B cell (primary cell): ENCODE data around the gene PTPRM. TPM values are rescaled to one million over a fixed set of nuclear protein-coding genes. Genes with fewer than 3 reads are reported as not detected.

ENCODE experiments used
- ATAC-seq: fragments of 200-7000 bp; cut with Tn5 transposase; one replicate; pipeline ENCODE4 v1.10.0; 2021; ENCODE audit warnings: low read depth, mild to moderate bottlenecking, moderate number of reproducible peaks, moderate library complexity
- CTCF ChIA-PET: fragments of 350-600 bp; sonication (Branson Sonifier 250); formaldehyde crosslinking; loops from one replicate; lab custom pipeline; 2021; ENCODE audit warnings: antibody characterized with exemption, inconsistent platforms; lab: Charles Lee
- POLR2A ChIA-PET: fragments of 350-600 bp; sonication (Branson Sonifier 250); formaldehyde crosslinking; loops from one replicate; lab custom pipeline; 2021; ENCODE audit warnings: antibody characterized with exemption; lab: Charles Lee
- DNase-seq: peaks from one replicate; pipeline ENCODE4 v3.0.0; 2013
- H2AFZ ChIP-seq: 2 replicates; pipeline ENCODE4 v1.6.1; 2012; ENCODE audit warnings: mild to moderate bottlenecking, low read depth, low read length; ENCODE audit not compliant: insufficient read depth, poor library complexity, severe bottlenecking
- H3K27ac ChIP-seq, 2 donors: 1 replicate in 1 of 2; 2 replicates in 1 of 2; pipeline ENCODE4 v1.5.1; 2012 to 2013; ENCODE audit warnings: low read length in 2 of 2, mild to moderate bottlenecking in 2 of 2, moderate library complexity in 1 of 2
- H3K27me3 ChIP-seq, 4 experiments: fragments of 200-600 bp in 1 of 4; sonication (generic) in 1 of 4; replicated peaks in 1 of 4; 1 replicate in 2 of 4; 2 replicates in 2 of 4; pipeline versions ENCODE4 v1.6.1 to v1.7.0; 2013 to 2016; ENCODE audit warnings: low read length in 3 of 4, mild to moderate bottlenecking in 2 of 4, mixed read lengths in 1 of 4, moderate library complexity in 1 of 4; ENCODE audit not compliant: insufficient read depth in 4 of 4, control insufficient read depth in 3 of 4; ENCODE audit errors: control extremely low read depth in 1 of 4
- H3K36me3 ChIP-seq, 2 experiments: replicated peaks in 1 of 2; 1 replicate in 1 of 2; 2 replicates in 1 of 2; pipeline versions ENCODE4 v1.6.1 to v1.7.1; 2013; ENCODE audit warnings: low read length in 1 of 2; ENCODE audit not compliant: insufficient read depth in 2 of 2, control insufficient read depth in 1 of 2; ENCODE audit errors: control extremely low read depth in 1 of 2, extremely low read depth in 1 of 2
- H3K4me1 ChIP-seq, 2 donors: fragments of 200-600 bp in 1 of 2; sonication (generic) in 1 of 2; 1 replicate in 1 of 2; 2 replicates in 1 of 2; pipeline versions ENCODE4 v1.5.1 to v1.6.1; 2013 to 2017; ENCODE audit warnings: low read length in 2 of 2; ENCODE audit not compliant: control insufficient read depth in 2 of 2, insufficient read depth in 2 of 2
- H3K4me2 ChIP-seq: replicated peaks from 2 replicates; pipeline ENCODE3; 2012; ENCODE audit warnings: mild to moderate bottlenecking, low read depth, low read length; ENCODE audit not compliant: poor library complexity, severe bottlenecking
- H3K4me3 ChIP-seq, 5 experiments: fragments of 200-600 bp in 1 of 5; sonication (generic) in 1 of 5; 1 replicate in 3 of 5; 2 replicates in 2 of 5; pipeline versions ENCODE4 v1.5.1 to v1.7.0; 2011 to 2016; ENCODE audit warnings: low read length in 4 of 5, mild to moderate bottlenecking in 4 of 5, low read depth in 2 of 5, control low read depth in 1 of 5, moderate library complexity in 1 of 5; ENCODE audit not compliant: insufficient read depth in 1 of 5; ENCODE audit errors: control extremely low read depth in 1 of 5, extremely low read depth in 1 of 5
- H3K79me2 ChIP-seq: fragments of 200-600 bp; sonication (generic); one replicate; pipeline ENCODE4 v1.6.0; 2016; ENCODE audit warnings: low read length; ENCODE audit not compliant: control insufficient read depth, insufficient read depth
- H3K9ac ChIP-seq: fragments of 200-600 bp; sonication (generic); 2 replicates; pipeline ENCODE4 v1.6.1; 2017; ENCODE audit warnings: mild to moderate bottlenecking, low read length, moderate library complexity
- H3K9me3 ChIP-seq, 3 donors: one replicate each; pipeline versions ENCODE4 v1.6.1 to v1.7.1; 2013; ENCODE audit warnings: low read length in 2 of 3; ENCODE audit not compliant: control insufficient read depth in 2 of 3, insufficient read depth in 1 of 3; ENCODE audit errors: control extremely low read depth in 1 of 3
- H4K20me1 ChIP-seq: 2 replicates; pipeline ENCODE4 v1.6.0; 2012; ENCODE audit warnings: mild to moderate bottlenecking, low read length; ENCODE audit not compliant: insufficient read depth, control insufficient read depth, poor library complexity, severe bottlenecking
- H3K27ac Mint-ChIP-seq: one replicate; pipeline ENCODE4 v1.8.0; 2021; ENCODE audit warnings: mixed read lengths
- H3K27me3 Mint-ChIP-seq: one replicate; pipeline ENCODE4 v1.8.0; 2021; ENCODE audit warnings: mixed read lengths
- H3K4me1 Mint-ChIP-seq: one replicate; pipeline ENCODE4 v1.8.0; 2021; ENCODE audit warnings: mixed read lengths
- H3K4me3 Mint-ChIP-seq: one replicate; pipeline ENCODE4 v1.8.0; 2021; ENCODE audit warnings: mixed read lengths
- H3K9me3 Mint-ChIP-seq: one replicate; pipeline ENCODE4 v1.8.0; 2022; ENCODE audit warnings: mixed read lengths; ENCODE audit not compliant: insufficient read depth
- EZH2 ChIP-seq: IDR thresholded peaks from 2 replicates; pipeline ENCODE4 v1.6.1; 2012; ENCODE audit warnings: borderline replicate concordance, low read depth, mild to moderate bottlenecking, moderate library complexity, low read length; ENCODE audit not compliant: insufficient read depth, poor library complexity, severe bottlenecking
- WGBS: methylation state at CpG from one replicate; pipeline ENCODE4 v1.1.5; 2013; ENCODE audit warnings: missing lambda C conversion rate; ENCODE audit not compliant: insufficient coverage; 5-methylcytosine and 5-hydroxymethylcytosine counted together
- intact Hi-C: fragments of 100-400 bp; cut with micrococcal nuclease; formaldehyde crosslinking; loops from one replicate; pipeline ENCODE4 v1.10.0; 2022
- polyA plus RNA-seq: library from polyadenylated mRNA; depleted of rRNA; stranded (reverse); fragments of >200 nt; gene quantifications from 2 replicates; pipeline ENCODE4 v1.2.3, GENCODE V29; 2012
- total RNA-seq, 2 donors: library from RNA; stranded (reverse); fragments of 120-200 nt in 1 of 2; gene quantifications; 1 replicate in 1 of 2; 2 replicates in 1 of 2; pipeline versions ENCODE4 v1.2.3 to v1.2.4, GENCODE V29; 2013 to 2022
- TF ChIP-seq, protein P1 (sequence below): fragments of 200-600 bp; IDR thresholded peaks from one replicate; pipeline ENCODE4 v1.8.0; 2022; ENCODE audit warnings: antibody characterized with exemption, mild to moderate bottlenecking

Gene PTPRM
- total and polyA plus RNA-seq, 2 donors (not counting 1 experiment from before 2014, with no cell fraction given), result 0.20 to 0.89 TPM

DNA sequence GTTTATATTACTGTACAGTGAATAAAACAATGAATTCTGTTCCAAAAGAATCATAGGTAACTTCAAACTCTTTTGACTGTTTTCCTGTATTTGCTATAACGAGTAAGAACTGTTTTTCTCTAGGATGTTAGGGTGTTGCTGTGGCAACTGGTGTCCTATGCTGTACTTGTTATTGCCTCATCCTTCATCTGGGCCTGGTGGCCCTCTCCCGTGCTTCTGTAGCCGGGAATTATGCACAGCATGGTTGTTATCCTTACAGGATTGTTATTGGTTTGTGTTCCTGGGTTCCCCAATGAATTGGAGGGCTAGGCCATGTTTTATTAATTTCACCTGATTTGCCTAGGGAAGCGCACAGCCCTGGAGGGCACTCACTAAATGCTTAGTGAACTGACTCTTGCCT lies 279.2 kb downstream of the PTPRM start:
- Histone ChIP-seq H3K4me2 (no peak overlapping the region), H3K9me3 (peaks cover 1 to 11% (median 3%) of the 10 kb centered on the region in 3 donors), H3K79me2 (no peaks in the 10 kb centered on the region), H3K27me3 (no peaks in the 10 kb centered on the region), H2AFZ (no peak overlapping the region), H3K27ac (no peak overlapping the region), H3K4me3 (no peak overlapping the region), H3K4me1 (no peaks in the 10 kb centered on the region), H4K20me1 (no peaks in the 10 kb centered on the region), H3K36me3 (no peaks in the 10 kb centered on the region), H3K9ac (no peak overlapping the region)
- TF ChIP-seq, protein P1, sequence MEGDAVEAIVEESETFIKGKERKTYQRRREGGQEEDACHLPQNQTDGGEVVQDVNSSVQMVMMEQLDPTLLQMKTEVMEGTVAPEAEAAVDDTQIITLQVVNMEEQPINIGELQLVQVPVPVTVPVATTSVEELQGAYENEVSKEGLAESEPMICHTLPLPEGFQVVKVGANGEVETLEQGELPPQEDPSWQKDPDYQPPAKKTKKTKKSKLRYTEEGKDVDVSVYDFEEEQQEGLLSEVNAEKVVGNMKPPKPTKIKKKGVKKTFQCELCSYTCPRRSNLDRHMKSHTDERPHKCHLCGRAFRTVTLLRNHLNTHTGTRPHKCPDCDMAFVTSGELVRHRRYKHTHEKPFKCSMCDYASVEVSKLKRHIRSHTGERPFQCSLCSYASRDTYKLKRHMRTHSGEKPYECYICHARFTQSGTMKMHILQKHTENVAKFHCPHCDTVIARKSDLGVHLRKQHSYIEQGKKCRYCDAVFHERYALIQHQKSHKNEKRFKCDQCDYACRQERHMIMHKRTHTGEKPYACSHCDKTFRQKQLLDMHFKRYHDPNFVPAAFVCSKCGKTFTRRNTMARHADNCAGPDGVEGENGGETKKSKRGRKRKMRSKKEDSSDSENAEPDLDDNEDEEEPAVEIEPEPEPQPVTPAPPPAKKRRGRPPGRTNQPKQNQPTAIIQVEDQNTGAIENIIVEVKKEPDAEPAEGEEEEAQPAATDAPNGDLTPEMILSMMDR, result no peak
- TF ChIP-seq EZH2, result no peak
- no peak for DNase-seq
- 79% methylated on average over 4 of the region's 4 CpGs for WGBS
- Mint-ChIP-seq H3K27me3 (no peaks in the 10 kb centered on the region), H3K4me3 (no peak overlapping the region), H3K27ac (no peak overlapping the region), H3K9me3 (peaks cover 16% of the 10 kb centered on the region), H3K4me1 (no peaks in the 10 kb centered on the region)
- POLR2A ChIA-PET, result no interaction called here
- no peak for ATAC-seq
- intact Hi-C loops, result no loop called here
- CTCF ChIA-PET, result no interaction called here

DNA sequence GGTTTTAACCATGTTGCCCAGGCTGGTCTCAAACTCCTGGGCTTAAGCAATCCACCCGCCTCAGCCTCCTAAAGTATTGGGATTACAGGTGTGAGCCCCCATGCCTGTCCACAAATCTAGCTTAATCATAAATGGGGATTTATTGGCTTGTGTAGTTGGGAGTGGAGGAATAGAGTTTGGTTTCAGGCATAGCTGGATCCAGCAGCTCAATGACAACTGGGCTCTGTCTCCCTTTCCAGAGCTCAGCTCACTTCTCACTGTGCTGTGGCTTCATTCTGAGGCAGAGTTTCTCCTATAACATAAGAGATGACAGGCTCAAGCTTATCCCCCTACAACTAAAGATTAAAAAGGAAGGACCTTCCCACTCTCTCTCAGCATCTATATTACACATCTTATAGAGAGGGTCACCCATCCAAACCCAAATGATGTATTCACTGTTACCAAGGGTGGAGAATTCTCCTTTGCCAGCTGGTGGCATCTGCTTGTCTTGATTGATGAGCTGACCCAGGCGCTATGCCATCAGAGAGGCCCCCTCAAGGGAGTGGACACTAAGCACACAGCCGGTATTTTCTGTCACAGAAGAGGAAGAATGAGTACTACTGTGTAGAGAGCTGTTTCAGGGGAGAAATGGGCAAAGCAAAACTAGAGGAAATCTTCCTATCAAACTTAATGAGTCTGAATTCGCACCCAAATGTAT lies 280.4 kb downstream of the PTPRM start:
- Histone ChIP-seq H2AFZ (no peak overlapping the region), H3K9me3 (peaks cover 1 to 11% (median 7%) of the 10 kb centered on the region in 3 donors), H3K9ac (no peak overlapping the region), H3K79me2 (no peaks in the 10 kb centered on the region), H3K4me3 (no peak overlapping the region), H3K27me3 (no peaks in the 10 kb centered on the region), H3K36me3 (no peaks in the 10 kb centered on the region), H3K27ac (no peak overlapping the region), H3K4me1 (no peaks in the 10 kb centered on the region), H4K20me1 (no peaks in the 10 kb centered on the region), H3K4me2 (no peak overlapping the region)
- intact Hi-C loops, result no loop called here
- no peaks in the 10 kb centered on the region for H3K27me3 Mint-ChIP-seq
- no peak overlapping the region for H3K27ac Mint-ChIP-seq
- DNase-seq (no peak), ATAC-seq (no peak)
- peaks cover 16% of the 10 kb centered on the region for H3K9me3 Mint-ChIP-seq
- ChIA-PET POLR2A (no interaction called here), CTCF (no interaction called here)
- TF ChIP-seq EZH2, result no peak
- TF ChIP-seq, protein P1, result no peak
- WGBS, result 100% methylated on average over 1 of the region's 4 CpGs
- no peak overlapping the region for H3K4me3 Mint-ChIP-seq
- no peaks in the 10 kb centered on the region for H3K4me1 Mint-ChIP-seq
